Panc1 (cell line): ENCODE data around the gene PARD3. TPM values are rescaled to one million over a fixed set of nuclear protein-coding genes. Genes with fewer than 3 reads are reported as not detected.

Experiments
- ATAC-seq: fragments of 200-7000 bp; cut with Tn5 transposase; 2 replicates; pipeline ENCODE4 v1.9.1; 2020; ENCODE audit warnings: mild to moderate bottlenecking, moderate library complexity
- BruUV-seq: library from RNA; stranded (reverse); fragments of 400-500 nt; replicated peaks from 2 replicates; lab custom pipeline; 2021; lab: Mats Ljungman, UMichigan
- CTCF ChIA-PET: fragments of 300-600 bp; sonication (Branson Sonifier 250); formaldehyde crosslinking; loops from one replicate; lab custom pipeline; 2022; ENCODE audit warnings: antibody characterized with exemption; lab: Charles Lee
- POLR2A ChIA-PET: fragments of 300-600 bp; sonication (Branson Sonifier 250); formaldehyde crosslinking; loops from one replicate; lab custom pipeline; 2022; ENCODE audit warnings: antibody characterized with exemption; lab: Charles Lee
- DNase-seq: peaks from one replicate; pipeline ENCODE4 v3.0.0-alpha.2; 2010; ENCODE audit warnings: low read depth, low spot score
- H3K27ac ChIP-seq: 2 replicates; pipeline ENCODE4 v1.5.1; 2011; ENCODE audit warnings: mild to moderate bottlenecking, low read length, inconsistent platforms
- H3K27me3 ChIP-seq: fragments of 200-500 bp; sonication (Bioruptor generic); 2 replicates; pipeline ENCODE4 v1.6.0; 2014; ENCODE audit warnings: low read length, inconsistent platforms; ENCODE audit not compliant: control insufficient read depth, insufficient read depth
- H3K36me3 ChIP-seq: fragments of 200-500 bp; sonication (Bioruptor generic); 2 replicates; pipeline ENCODE4 v1.5.1; 2014; ENCODE audit warnings: inconsistent platforms, mild to moderate bottlenecking, low read length, moderate library complexity; ENCODE audit not compliant: control insufficient read depth, insufficient read depth
- H3K4me1 ChIP-seq: 2 replicates; pipeline ENCODE4 v1.5.1; 2011; ENCODE audit warnings: inconsistent platforms, mild to moderate bottlenecking, low read length, moderate library complexity; ENCODE audit not compliant: control insufficient read depth, insufficient read depth
- H3K4me3 ChIP-seq, 2 experiments: 2 replicates each; pipeline ENCODE4 v1.5.1; 2011 to 2012; ENCODE audit warnings: low read depth in 2 of 2, low read length in 2 of 2, mild to moderate bottlenecking in 2 of 2, inconsistent platforms in 1 of 2, moderate library complexity in 1 of 2
- H3K9me3 ChIP-seq: fragments of 200-500 bp; sonication (Bioruptor generic); 2 replicates; pipeline ENCODE4 v1.5.1; 2014; ENCODE audit warnings: low read depth, mild to moderate bottlenecking, inconsistent platforms, low read length, moderate library complexity; ENCODE audit not compliant: control insufficient read depth, insufficient read depth
- CTCF ChIP-seq: fragments of 450-650 bp; IDR thresholded peaks from 2 replicates; pipeline ENCODE4 v1.5.1; 2017; ENCODE audit warnings: mild to moderate bottlenecking
- POLR2AphosphoS5 ChIP-seq: IDR thresholded peaks from 2 replicates; pipeline ENCODE4 v1.6.1; 2012; ENCODE audit warnings: mild to moderate bottlenecking, low read depth, low read length, moderate library complexity
- REST ChIP-seq, 2 experiments: IDR thresholded peaks; 2 replicates each; pipeline ENCODE4 v1.6.1; 2011 to 2012; ENCODE audit warnings: low read depth in 2 of 2, control low read depth in 1 of 2, low read length in 1 of 2, mild to moderate bottlenecking in 1 of 2, moderate library complexity in 1 of 2; ENCODE audit not compliant: insufficient read depth in 1 of 2
- SIN3A ChIP-seq: IDR thresholded peaks from 2 replicates; pipeline ENCODE4 v1.6.1; 2012; ENCODE audit warnings: low read depth, mild to moderate bottlenecking, low read length, moderate library complexity, borderline replicate concordance; ENCODE audit not compliant: insufficient read depth
- TCF7L2 ChIP-seq: IDR thresholded peaks from 2 replicates; pipeline ENCODE4 v1.6.1; 2011; ENCODE audit warnings: mild to moderate bottlenecking, low read depth, low read length, inconsistent platforms
- in situ Hi-C: cut with HindIII; loops from 2 replicates; pipeline ENCODE4 v1.10.0; 2016; ENCODE audit warnings: low sequenced_read_pairs, low pct_unique_long_range_greater_than_20kb
- intact Hi-C: fragments of 100-400 bp; cut with micrococcal nuclease; formaldehyde crosslinking; loops from one replicate; pipeline ENCODE4 v1.10.0; 2022; ENCODE audit not compliant: unreplicated experiment
- total RNA-seq: library from RNA; stranded (reverse); gene quantifications from one replicate; pipeline ENCODE4 v1.2.1, GENCODE V29; 2021; ENCODE audit not compliant: unreplicated experiment

Gene PARD3
- total RNA-seq, 1 experiment from 2014 or later = 29.8 TPM

GRCh38 chr10:34373211-34373610 is 441.9 kb downstream of the PARD3 start:
- ATAC-seq (no peak), DNase-seq (no peak)
- no peaks in the 10 kb centered on the region for H3K27me3 ChIP-seq
- CTCF ChIA-PET = no interaction called here
- no peaks in the 10 kb centered on the region for H3K4me1 ChIP-seq
- no TSS peak for BruUV-seq
- H3K4me3 ChIP-seq = no peak overlapping the region
- intact Hi-C loops (no loop called here), in situ Hi-C loops (no loop called here)
- H3K36me3 ChIP-seq = no peaks in the 10 kb centered on the region
- no peak overlapping the region for H3K27ac ChIP-seq
- TF ChIP-seq TCF7L2 (no peak), CTCF (no peak), POLR2AphosphoS5 (no peak), SIN3A (no peak), REST (IDR thresholded peaks at IDR 0.05; ENCODE audit: insufficient read depth in 1 of 2, low read depth in 2 of 2, low read length in 1 of 2) (no peak)
- H3K9me3 ChIP-seq = no peaks in the 10 kb centered on the region
- POLR2A ChIA-PET = no interaction called here

GRCh38 chr10:34372509-34372908 is 442.6 kb downstream of the PARD3 start:
- no peak for TF ChIP-seq POLR2AphosphoS5
- no peak for TF ChIP-seq TCF7L2
- TF ChIP-seq CTCF = no peak
- no peak for TF ChIP-seq SIN3A
- TF ChIP-seq REST (IDR thresholded peaks at IDR 0.05; ENCODE audit: insufficient read depth in 1 of 2, low read depth in 2 of 2, low read length in 1 of 2) = no peak
- no peak for DNase-seq
- no TSS peak for BruUV-seq
- H3K4me3 ChIP-seq = no peak overlapping the region
- H3K27ac ChIP-seq = no peak overlapping the region
- H3K9me3 ChIP-seq = no peaks in the 10 kb centered on the region
- ATAC-seq = no peak
- in situ Hi-C loops (no loop called here), intact Hi-C loops (no loop called here)
- no peaks in the 10 kb centered on the region for H3K27me3 ChIP-seq
- no peaks in the 10 kb centered on the region for H3K4me1 ChIP-seq
- POLR2A ChIA-PET = no interaction called here
- CTCF ChIA-PET = no interaction called here
- no peaks in the 10 kb centered on the region for H3K36me3 ChIP-seq
